IMR-90 (cell line): ENCODE measurements around the gene CINP. TPM values are rescaled to one million over a fixed set of nuclear protein-coding genes. Genes with fewer than 3 reads are reported as not detected.

Experiments used
- ATAC-seq: fragments of 200-7000 bp; cut with Tn5 transposase; 2 replicates; pipeline ENCODE4 v1.9.1; 2020; ENCODE audit warnings: low read depth, mild to moderate bottlenecking, moderate library complexity
- BruUV-seq: library from RNA; stranded (reverse); fragments of 400-500 nt; replicated peaks from 2 replicates; lab custom pipeline; 2021; lab: Mats Ljungman, UMichigan
- CTCF ChIA-PET: fragments of 300-600 bp; formaldehyde crosslinking; extraction: SDS; loops from one replicate; lab custom pipeline; 2021; ENCODE audit warnings: antibody characterized with exemption; lab: Yijun Ruan, JAX
- POLR2A ChIA-PET: fragments of 300-600 bp; sonication (Branson Sonifier 250); formaldehyde crosslinking; loops from one replicate; lab custom pipeline; 2022; ENCODE audit warnings: antibody characterized with exemption; ENCODE audit not compliant: unreplicated experiment; lab: Charles Lee
- DNase-seq: peaks from one replicate; pipeline ENCODE4 v3.0.0; 2013
- H2AFZ ChIP-seq: replicated peaks from 2 replicates; pipeline ENCODE3; 2013; ENCODE audit warnings: low read length, mild to moderate bottlenecking; ENCODE audit not compliant: poor library complexity
- H2AK5ac ChIP-seq: 2 replicates; pipeline ENCODE4 v1.6.1; 2013; ENCODE audit warnings: low read depth, low read length, inconsistent platforms
- H2AK9ac ChIP-seq: replicated peaks from 2 replicates; pipeline ENCODE3; 2013; ENCODE audit warnings: mild to moderate bottlenecking, low read depth, low read length, moderate library complexity; ENCODE audit not compliant: poor library complexity
- H2BK120ac ChIP-seq: 2 replicates; pipeline ENCODE4 v1.6.1; 2013; ENCODE audit warnings: low read depth, low read length, inconsistent platforms
- H2BK15ac ChIP-seq: 3 replicates; pipeline ENCODE4 v1.6.1; 2013; ENCODE audit warnings: low read depth, low read length, inconsistent platforms
- H2BK20ac ChIP-seq: 2 replicates; pipeline ENCODE4 v1.6.1; 2013; ENCODE audit warnings: low read depth, mild to moderate bottlenecking, inconsistent platforms, low read length, moderate library complexity
- H2BK5ac ChIP-seq: 2 replicates; pipeline ENCODE4 v1.6.1; 2013; ENCODE audit warnings: mild to moderate bottlenecking, low read depth, low read length, inconsistent platforms; ENCODE audit not compliant: poor library complexity, severe bottlenecking
- H3K14ac ChIP-seq: replicated peaks from 2 replicates; pipeline ENCODE4 v1.6.1; 2013; ENCODE audit warnings: low read depth, low read length, inconsistent platforms
- H3K18ac ChIP-seq: 2 replicates; pipeline ENCODE4 v1.6.1; 2013; ENCODE audit warnings: low read depth, low read length, control low read depth
- H3K23ac ChIP-seq: 2 replicates; pipeline ENCODE4 v1.6.1; 2013; ENCODE audit warnings: low read depth, low read length, inconsistent platforms
- H3K27ac ChIP-seq: 2 replicates; pipeline ENCODE4 v1.5.1; 2013; ENCODE audit warnings: mild to moderate bottlenecking, control low read depth, low read length; ENCODE audit not compliant: insufficient read depth
- H3K27me3 ChIP-seq: 2 replicates; pipeline ENCODE4 v1.6.1; 2013; ENCODE audit warnings: low read length; ENCODE audit not compliant: control insufficient read depth, insufficient read depth
- H3K36me3 ChIP-seq: 2 replicates; pipeline ENCODE4 v1.6.1; 2013; ENCODE audit warnings: low read length, mixed read lengths; ENCODE audit not compliant: control insufficient read depth, insufficient read depth
- H3K4ac ChIP-seq: 2 replicates; pipeline ENCODE4 v1.6.1; 2013; ENCODE audit warnings: low read depth, low read length, inconsistent platforms
- H3K4me1 ChIP-seq: 2 replicates; pipeline ENCODE4 v1.6.1; 2013; ENCODE audit warnings: low read length, mixed read lengths; ENCODE audit not compliant: control insufficient read depth, insufficient read depth
- H3K4me2 ChIP-seq: 2 replicates; pipeline ENCODE4 v1.6.1; 2013; ENCODE audit warnings: low read depth, mild to moderate bottlenecking, control low read depth, low read length, moderate library complexity
- H3K4me3 ChIP-seq: 2 replicates; pipeline ENCODE4 v1.5.1; 2013; ENCODE audit warnings: low read depth, mild to moderate bottlenecking, control low read depth, low read length, moderate library complexity; ENCODE audit not compliant: insufficient read depth
- H3K56ac ChIP-seq: 2 replicates; pipeline ENCODE4 v1.6.1; 2013; ENCODE audit warnings: low read length, inconsistent platforms; ENCODE audit not compliant: insufficient read depth; ENCODE audit errors: extremely low read depth
- H3K79me1 ChIP-seq, 2 experiments: 2 replicates each; pipeline ENCODE4 v1.6.1; 2013; ENCODE audit warnings: low read length in 2 of 2, inconsistent platforms in 1 of 2, low read depth in 1 of 2
- H3K9ac ChIP-seq: 2 replicates; pipeline ENCODE4 v1.6.1; 2013; ENCODE audit warnings: low read depth, low read length, control low read depth
- H3K9me1 ChIP-seq: 2 replicates; pipeline ENCODE4 v1.6.1; 2013; ENCODE audit warnings: low read length, inconsistent platforms; ENCODE audit not compliant: insufficient read depth
- H3K9me3 ChIP-seq: 2 replicates; pipeline ENCODE4 v1.6.1; 2013; ENCODE audit warnings: low read length; ENCODE audit not compliant: control insufficient read depth, insufficient read depth
- H4K20me1 ChIP-seq: 2 replicates; pipeline ENCODE4 v1.6.1; 2013; ENCODE audit warnings: low read length, inconsistent platforms; ENCODE audit not compliant: insufficient read depth
- H4K5ac ChIP-seq: 2 replicates; pipeline ENCODE4 v1.6.1; 2013; ENCODE audit warnings: mild to moderate bottlenecking, low read depth, low read length, control low read depth
- H4K8ac ChIP-seq, 2 experiments: 2 replicates each; pipeline ENCODE4 v1.6.1; 2013; ENCODE audit warnings: low read depth in 2 of 2, low read length in 2 of 2, control low read depth in 1 of 2, inconsistent platforms in 1 of 2
- H4K91ac ChIP-seq: 2 replicates; pipeline ENCODE4 v1.6.1; 2013; ENCODE audit warnings: low read depth, low read length, inconsistent platforms; ENCODE audit not compliant: insufficient read depth
- BHLHE40 ChIP-seq: fragments of 150-350 bp; IDR thresholded peaks from 2 replicates; pipeline ENCODE4 v1.6.1; 2016; ENCODE audit warnings: mild to moderate bottlenecking, low read depth, low read length
- CEBPB ChIP-seq: IDR thresholded peaks from 2 replicates; pipeline ENCODE4 v1.6.1; 2012; ENCODE audit warnings: low read depth, low read length, improper control_type of control experiment
- CHD1 ChIP-seq: IDR thresholded peaks from 2 replicates; pipeline ENCODE4 v1.6.1; 2012; ENCODE audit warnings: low read depth, low read length, improper control_type of control experiment
- CTCF ChIP-seq: conservative IDR thresholded peaks from 2 replicates; pipeline ENCODE4 v1.5.1; 2012; ENCODE audit warnings: mild to moderate bottlenecking, low read depth, low read length, improper control_type of control experiment
- ELK1 ChIP-seq: fragments of 150-350 bp; IDR thresholded peaks from 2 replicates; pipeline ENCODE4 v1.6.1; 2016; ENCODE audit warnings: low read depth, mild to moderate bottlenecking, low read length, moderate library complexity, borderline replicate concordance
- FOS ChIP-seq: fragments of 150-350 bp; IDR thresholded peaks from 2 replicates; pipeline ENCODE4 v1.6.1; 2016; ENCODE audit warnings: low read depth, low read length
- MAFK ChIP-seq: IDR thresholded peaks from 2 replicates; pipeline ENCODE4 v1.6.1; 2012; ENCODE audit warnings: low read depth, low read length, improper control_type of control experiment
- MAZ ChIP-seq: IDR thresholded peaks from 2 replicates; pipeline ENCODE4 v1.6.1; 2012; ENCODE audit warnings: low read depth, mild to moderate bottlenecking, low read length, improper control_type of control experiment, moderate library complexity, borderline replicate concordance
- MXI1 ChIP-seq: IDR thresholded peaks from 2 replicates; pipeline ENCODE4 v1.6.1; 2012; ENCODE audit warnings: low read depth, mild to moderate bottlenecking, low read length, moderate library complexity, borderline replicate concordance
- NFE2L2 ChIP-seq: fragments of 150-350 bp; IDR thresholded peaks from 2 replicates; pipeline ENCODE4 v1.6.1; 2016; ENCODE audit warnings: low read depth, mild to moderate bottlenecking, low read length
- POLR2A ChIP-seq: IDR thresholded peaks from 2 replicates; pipeline ENCODE4 v1.6.1; 2012; ENCODE audit warnings: mild to moderate bottlenecking, low read depth, low read length
- RAD21 ChIP-seq: IDR thresholded peaks from 2 replicates; pipeline ENCODE4 v1.6.1; 2012; ENCODE audit warnings: low read length, improper control_type of control experiment
- RCOR1 ChIP-seq: IDR thresholded peaks from 2 replicates; pipeline ENCODE4 v1.6.1; 2012; ENCODE audit warnings: mild to moderate bottlenecking, low read length, improper control_type of control experiment; ENCODE audit not compliant: insufficient replicate concordance
- RFX5 ChIP-seq: IDR thresholded peaks from 2 replicates; pipeline ENCODE4 v1.8.0; 2012; ENCODE audit warnings: low read depth, mild to moderate bottlenecking, low read length, moderate library complexity
- SMC3 ChIP-seq: fragments of 150-350 bp; IDR thresholded peaks from 2 replicates; pipeline ENCODE4 v1.6.1; 2016; ENCODE audit warnings: low read depth, mild to moderate bottlenecking, antibody characterized with exemption, low read length, moderate library complexity
- WGBS, 2 experiments: methylation state at CpG; one replicate each; pipeline versions ENCODE4 v1.1.5 to v1.1.7; 2013; ENCODE audit warnings: missing lambda C conversion rate in 2 of 2; ENCODE audit not compliant: insufficient read length in 1 of 2; ENCODE audit errors: extremely low coverage in 2 of 2; 5-methylcytosine and 5-hydroxymethylcytosine counted together
- dilution Hi-C: fragments of 300-500 bp; cut with HindIII; formaldehyde crosslinking; loops from one replicate; pipeline ENCODE4 v1.14.3; 2018; ENCODE audit warnings: low sequenced_read_pairs; ENCODE audit not compliant: unreplicated experiment
- in situ Hi-C: fragments of 300-500 bp; cut with MboI; formaldehyde crosslinking; loops from 3 replicates; pipeline ENCODE4 v1.14.3; 2019; ENCODE audit warnings: low sequenced_read_pairs, inconsistent platforms, mixed read lengths
- intact Hi-C: fragments of 100-400 bp; cut with micrococcal nuclease; formaldehyde crosslinking; loops from 2 replicates; pipeline ENCODE4 v1.10.0; 2022
- polyA plus RNA-seq, 3 experiments: library from polyadenylated mRNA; depleted of rRNA; stranded (reverse); fragments of >200 nt; gene quantifications; 2 replicates each; pipeline ENCODE4 v1.2.3, GENCODE V29; 2012; ENCODE audit warnings: low replicate concordance in 1 of 3
- total RNA-seq: library from RNA; depleted of rRNA; stranded (reverse); fragments of >200 nt; gene quantifications from 2 replicates; pipeline ENCODE4 v1.2.3, GENCODE V29; 2012
- TF ChIP-seq, protein P1 (sequence below): fragments of 150-350 bp; IDR thresholded peaks from 2 replicates; pipeline ENCODE4 v1.6.1; 2017; ENCODE audit warnings: mild to moderate bottlenecking, antibody characterized with exemption, low read length, low read depth

The CINP gene
- total and polyA plus RNA-seq, 2 of the 4 experiments (the other 2 are of a cell fraction) = 41.9 to 56.4 TPM

GRCh38 chr14:102315121-102315520 is 47.6 kb downstream of the CINP start:
- no peak for ATAC-seq
- Histone ChIP-seq H3K14ac (no peak overlapping the region), H3K9me3 (no peaks in the 10 kb centered on the region), H2AK5ac (peak overlapping the region; percentile 68; the same call in 1 of the 2 replicates), H3K79me1 (peaks cover 2 to 14% of the 10 kb centered on the region in 2 experiments; a peak in 3 of 4 replicates), H4K8ac (peak overlapping the region in 1 of 2 experiments; percentile 88; a peak in 3 of 4 replicates), H3K9me1 (peaks cover 14% of the 10 kb centered on the region), H3K4me1 (peaks cover 11% of the 10 kb centered on the region), H3K18ac (no peak overlapping the region), H4K5ac (peak overlapping the region; percentile 10; the same call in 1 of the 2 replicates), H3K4me3 (no peak overlapping the region), H3K36me3 (no peaks in the 10 kb centered on the region), H3K27ac (no peak overlapping the region), H3K4me2 (no peak overlapping the region), H2BK120ac (peak overlapping the region; percentile 33; the same call in 1 of the 2 replicates), H4K91ac (peak overlapping the region; percentile 6; the same call in 1 of the 2 replicates), H3K23ac (peak overlapping the region; percentile 14), H2BK5ac (no peak overlapping the region), H2BK15ac (peak overlapping the region; percentile 15; the same call in 1 of the 3 replicates), H3K4ac (peak overlapping the region; percentile 1), H4K20me1 (no peaks in the 10 kb centered on the region), H2AK9ac (no peak overlapping the region), H3K9ac (no peak overlapping the region), H3K56ac (no peak overlapping the region), H3K27me3 (no peaks in the 10 kb centered on the region), H2BK20ac (peak overlapping the region; percentile 2), H2AFZ (peak overlapping the region; percentile 65)
- 70% methylated on average over 2 of the region's 6 CpGs; no CpG with 5 or more reads in 1 of the 2 experiments for WGBS, 2 experiments
- DNase-seq = peak; percentile 31
- TF ChIP-seq CEBPB (no peak), NFE2L2 (no peak), MXI1 (no peak), MAZ (no peak), RCOR1 (no peak), POLR2A (no peak), ELK1 (no peak), RAD21 (no peak), CTCF (no peak), BHLHE40 (no peak), CHD1 (no peak), SMC3 (no peak), FOS (no peak), RFX5 (no peak), MAFK (no peak)
- TF ChIP-seq, protein P1, sequence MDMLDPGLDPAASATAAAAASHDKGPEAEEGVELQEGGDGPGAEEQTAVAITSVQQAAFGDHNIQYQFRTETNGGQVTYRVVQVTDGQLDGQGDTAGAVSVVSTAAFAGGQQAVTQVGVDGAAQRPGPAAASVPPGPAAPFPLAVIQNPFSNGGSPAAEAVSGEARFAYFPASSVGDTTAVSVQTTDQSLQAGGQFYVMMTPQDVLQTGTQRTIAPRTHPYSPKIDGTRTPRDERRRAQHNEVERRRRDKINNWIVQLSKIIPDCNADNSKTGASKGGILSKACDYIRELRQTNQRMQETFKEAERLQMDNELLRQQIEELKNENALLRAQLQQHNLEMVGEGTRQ = no peak
- dilution Hi-C loops (no loop called here), in situ Hi-C loops (loop anchor here (10.0 to 25.0 kb wide), 4 partner anchors 170 to 553 kb away; partner anchors contain the start of genes DYNC1H1, HSP90AA1 and PPP2R5C), intact Hi-C loops (loop anchor here (2.0 kb wide), 1 partner anchor 176 kb away; the partner anchor contains the start of gene WDR20)
- ChIA-PET POLR2A (interaction anchor here (0.9 kb wide), 1 partner anchor 10 kb away, joined by 3 read pairs; the partner anchor contains the start of gene MOK), CTCF (no interaction called here)
- BruUV-seq = no TSS peak
